Astrocyte of the cerebellum (primary cell): Measurements from ENCODE around the gene TMCC3.

Experiments
- DNase-seq: peaks from one replicate; pipeline ENCODE4 v3.0.0-alpha.2; 2011; ENCODE audit warnings: low read depth
- H3K4me3 ChIP-seq: 2 replicates; pipeline ENCODE4 v1.5.1; 2011; ENCODE audit warnings: mild to moderate bottlenecking, low read depth, low read length, moderate library complexity
- in situ Hi-C: cut with HindIII; loops from 2 replicates; pipeline ENCODE4 v1.10.0; 2017; ENCODE audit warnings: low sequenced_read_pairs
- TF ChIP-seq, protein P1 (sequence below): IDR thresholded peaks from 2 replicates; pipeline ENCODE4 v1.5.1; 2012; ENCODE audit warnings: low read length, low read depth, moderate library complexity, mild to moderate bottlenecking; ENCODE audit errors: missing control alignments

The TMCC3 gene

GRCh38 chr12:94621662-94622359 is 28.5 kb downstream of the TMCC3 start:
- DNase-seq = no peak
- in situ Hi-C loops = loop anchor here (5.0 kb wide), 1 partner anchor 90 kb away; no protein-coding TSS in a partner anchor
- H3K4me3 ChIP-seq = no peak overlapping the region

GRCh38 chr12:94620621-94621020 is 29.7 kb downstream of the TMCC3 start:
- in situ Hi-C loops = loop anchor here (5.0 kb wide), 1 partner anchor 92 kb away; no protein-coding TSS in a partner anchor
- DNase-seq = no peak
- H3K4me3 ChIP-seq = no peak overlapping the region
- TF ChIP-seq, protein P1, sequence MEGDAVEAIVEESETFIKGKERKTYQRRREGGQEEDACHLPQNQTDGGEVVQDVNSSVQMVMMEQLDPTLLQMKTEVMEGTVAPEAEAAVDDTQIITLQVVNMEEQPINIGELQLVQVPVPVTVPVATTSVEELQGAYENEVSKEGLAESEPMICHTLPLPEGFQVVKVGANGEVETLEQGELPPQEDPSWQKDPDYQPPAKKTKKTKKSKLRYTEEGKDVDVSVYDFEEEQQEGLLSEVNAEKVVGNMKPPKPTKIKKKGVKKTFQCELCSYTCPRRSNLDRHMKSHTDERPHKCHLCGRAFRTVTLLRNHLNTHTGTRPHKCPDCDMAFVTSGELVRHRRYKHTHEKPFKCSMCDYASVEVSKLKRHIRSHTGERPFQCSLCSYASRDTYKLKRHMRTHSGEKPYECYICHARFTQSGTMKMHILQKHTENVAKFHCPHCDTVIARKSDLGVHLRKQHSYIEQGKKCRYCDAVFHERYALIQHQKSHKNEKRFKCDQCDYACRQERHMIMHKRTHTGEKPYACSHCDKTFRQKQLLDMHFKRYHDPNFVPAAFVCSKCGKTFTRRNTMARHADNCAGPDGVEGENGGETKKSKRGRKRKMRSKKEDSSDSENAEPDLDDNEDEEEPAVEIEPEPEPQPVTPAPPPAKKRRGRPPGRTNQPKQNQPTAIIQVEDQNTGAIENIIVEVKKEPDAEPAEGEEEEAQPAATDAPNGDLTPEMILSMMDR = no peak

More at GRCh38 chr12:94621662-94622359, 28.5 kb downstream of the TMCC3 start:
- TF ChIP-seq, protein P1 = no peak

DNA sequence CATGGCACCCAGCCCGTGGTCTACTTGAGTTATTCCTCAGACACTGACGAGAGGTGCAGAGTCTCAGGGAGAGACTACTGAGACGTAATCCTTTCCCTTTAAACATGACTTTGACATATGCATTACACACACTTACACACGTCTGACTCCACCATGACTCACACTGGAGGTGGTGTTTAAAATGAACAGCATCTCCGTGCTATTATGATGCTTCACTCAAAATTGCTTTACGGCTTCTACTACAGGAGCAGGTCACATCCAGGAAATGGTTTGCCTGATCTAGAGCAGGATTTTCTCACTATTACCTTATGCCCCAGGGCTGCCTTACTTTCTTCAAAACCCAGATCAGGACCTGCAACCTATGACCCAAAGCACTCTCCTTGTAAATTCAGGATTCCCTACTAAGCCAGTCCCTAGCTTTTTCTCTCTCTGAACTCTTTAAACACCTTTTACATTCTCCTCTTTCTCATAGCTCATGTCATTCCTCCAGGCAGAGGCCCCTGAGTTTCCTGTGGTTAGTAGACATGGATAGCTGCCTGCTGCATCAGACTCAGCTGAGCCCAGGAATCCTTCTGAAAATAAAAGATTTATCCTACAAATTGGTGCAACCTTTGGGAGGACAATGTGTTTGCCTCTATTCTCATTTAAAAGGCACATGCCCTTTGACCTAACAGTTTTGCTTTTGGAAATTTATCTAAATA is 31.2 kb downstream of the TMCC3 start:
- TF ChIP-seq, protein P1 = no peak
- DNase-seq = no peak
- in situ Hi-C loops = no loop called here
- H3K4me3 ChIP-seq = no peak overlapping the region

DNA sequence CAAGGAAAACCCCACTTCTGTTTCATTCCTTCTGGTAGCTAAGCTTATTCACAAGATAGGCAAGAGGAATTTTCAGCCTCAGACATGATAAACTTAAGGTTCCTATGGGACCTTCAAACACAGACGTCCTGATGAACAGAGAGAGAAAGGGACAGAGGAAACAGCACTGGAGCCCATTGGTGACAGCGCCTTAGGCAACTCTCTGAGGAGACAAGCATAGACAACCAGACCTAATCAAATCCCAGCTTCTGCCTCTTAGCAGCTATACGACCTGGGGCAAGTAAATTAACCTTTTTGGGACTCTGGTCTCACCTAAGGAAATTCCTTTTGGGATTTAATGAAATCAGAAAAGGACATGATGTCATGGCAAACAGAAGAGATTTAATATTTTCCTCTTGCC is 33.3 kb downstream of the TMCC3 start:
- TF ChIP-seq, protein P1 = no peak
- H3K4me3 ChIP-seq = no peak overlapping the region
- no peak for DNase-seq
- in situ Hi-C loops = no loop called here

GRCh38 chr12:94616203-94616729 is 34.1 kb downstream of the TMCC3 start:
- no peak for DNase-seq
- TF ChIP-seq, protein P1 = no peak
- no peak overlapping the region for H3K4me3 ChIP-seq
- in situ Hi-C loops = no loop called here

DNA sequence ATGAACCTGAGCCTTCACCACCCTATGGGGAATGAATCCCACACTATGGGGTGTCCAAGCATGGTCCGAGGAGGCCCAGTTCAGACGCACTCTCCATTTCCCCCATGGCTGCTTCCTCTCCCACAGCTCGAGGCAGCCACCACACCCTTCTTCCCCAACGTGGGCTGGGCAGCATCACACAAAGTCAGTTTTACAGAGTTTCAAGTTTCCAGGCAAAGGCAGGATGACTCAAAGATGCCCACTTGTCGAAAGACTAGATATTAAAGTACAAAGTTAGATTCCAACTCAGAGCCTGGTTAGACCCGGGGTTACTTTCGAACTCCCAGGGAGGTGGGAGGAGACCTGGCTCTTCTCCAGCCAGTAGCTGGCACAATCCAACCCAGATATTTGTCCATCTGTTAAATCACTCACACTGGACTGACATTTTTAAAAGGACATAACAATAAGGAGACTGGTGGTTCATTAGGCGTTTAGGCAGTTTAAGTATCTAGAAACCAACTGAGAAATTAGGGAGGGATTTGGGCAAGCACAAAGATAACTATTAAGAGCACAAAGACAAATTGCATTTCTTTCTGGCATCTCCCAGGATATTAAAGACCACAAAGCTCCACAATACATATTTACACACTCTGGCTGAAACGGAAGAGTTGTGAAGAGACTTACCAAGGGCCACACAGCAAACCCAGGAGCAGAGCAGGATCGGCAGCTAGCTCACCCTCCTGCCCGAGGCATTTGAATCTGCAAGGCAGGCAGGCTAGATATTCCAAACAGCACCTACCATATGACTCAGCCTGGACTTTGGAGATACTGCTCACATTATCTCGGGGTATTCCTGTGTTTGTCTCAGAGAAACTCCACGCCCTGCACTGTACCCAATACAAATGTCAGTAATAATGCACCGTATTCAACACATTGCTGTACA is 34.8 kb downstream of the TMCC3 start:
- no peak overlapping the region for H3K4me3 ChIP-seq
- in situ Hi-C loops = no loop called here
- TF ChIP-seq, protein P1 = no peak
- no peak for DNase-seq
